SK-N-SH (cell line): ENCODE results near the gene CHSY1. TPM values are rescaled to one million over a fixed set of nuclear protein-coding genes. Genes with fewer than 3 reads are reported as not detected.

Experiments
- CTCF ChIA-PET: fragments of 300-600, 350-600 bp; formaldehyde crosslinking; extraction: SDS; loops from one replicate; lab custom pipeline; 2021; lab: Yijun Ruan, JAX
- POLR2A ChIA-PET: fragments of 350-600 bp; sonication (Branson Sonifier 250); formaldehyde crosslinking; extraction: SDS; loops from one replicate; lab custom pipeline; 2020; ENCODE audit warnings: antibody characterized with exemption, inconsistent platforms; lab: Yijun Ruan, JAX
- DNase-seq: peaks from one replicate; pipeline ENCODE4 v3.0.0; 2012
- H2AFZ ChIP-seq: fragments of 200-600 bp; sonication (generic); 2 replicates; pipeline ENCODE4 v1.8.1; 2016; ENCODE audit warnings: antibody characterized with exemption, mild to moderate bottlenecking, low read depth
- H3F3A ChIP-seq: fragments of 200-600 bp; sonication (generic); replicated peaks from 2 replicates; pipeline ENCODE3; 2016; ENCODE audit warnings: antibody characterized with exemption, mild to moderate bottlenecking; ENCODE audit not compliant: insufficient read depth
- H3K27ac ChIP-seq, 2 experiments: fragments of 200-500 bp in 1 of 2; fragments of 200-600 bp in 1 of 2; sonication (Bioruptor generic) in 1 of 2; sonication (generic), shearing (Covaris generic) in 1 of 2; 2 replicates each; pipeline versions ENCODE4 v1.5.1 to v1.6.1; 2014 to 2016; ENCODE audit warnings: low read depth in 2 of 2, inconsistent platforms in 1 of 2, low read length in 1 of 2, mild to moderate bottlenecking in 1 of 2, mixed read lengths in 1 of 2
- H3K27me3 ChIP-seq: fragments of 200-600 bp; sonication (generic), shearing (Covaris generic); 2 replicates; pipeline ENCODE4 v1.6.1; 2016; ENCODE audit warnings: mixed run types; ENCODE audit not compliant: insufficient read depth
- H3K36me3 ChIP-seq, 2 experiments: fragments of 200-500 bp in 1 of 2; fragments of 200-600 bp in 1 of 2; sonication (Bioruptor generic) in 1 of 2; sonication (generic) in 1 of 2; replicated peaks in 1 of 2; 2 replicates each; pipeline versions ENCODE3 to v1.5.1; 2014 to 2016; ENCODE audit warnings: low read length in 1 of 2, mild to moderate bottlenecking in 1 of 2; ENCODE audit not compliant: insufficient read depth in 2 of 2, control insufficient read depth in 1 of 2
- H3K4me1 ChIP-seq, 2 experiments: fragments of 200-500 bp in 1 of 2; fragments of 200-600 bp in 1 of 2; sonication (Bioruptor generic) in 1 of 2; sonication (generic), shearing (Covaris generic) in 1 of 2; 2 replicates each; pipeline versions ENCODE4 v1.5.1 to v1.6.1; 2014 to 2016; ENCODE audit warnings: low read depth in 1 of 2, low read length in 1 of 2, mixed run types in 1 of 2; ENCODE audit not compliant: insufficient read depth in 2 of 2, control insufficient read depth in 1 of 2
- H3K4me2 ChIP-seq: fragments of 200-600 bp; sonication (generic), shearing (Covaris generic); 2 replicates; pipeline ENCODE4 v1.6.1; 2017; ENCODE audit warnings: mixed run types
- H3K4me3 ChIP-seq, 2 experiments: fragments of 200-500 bp in 1 of 2; fragments of 200-600 bp in 1 of 2; sonication (Bioruptor generic) in 1 of 2; sonication (generic), shearing (Covaris generic) in 1 of 2; 2 replicates each; pipeline versions ENCODE4 v1.5.1 to v1.8.1; 2014 to 2016; ENCODE audit warnings: low read depth in 2 of 2, inconsistent platforms in 1 of 2, low read length in 1 of 2, mild to moderate bottlenecking in 1 of 2, mixed read lengths in 1 of 2, moderate library complexity in 1 of 2
- H3K79me2 ChIP-seq: fragments of 200-600 bp; sonication (generic); 2 replicates; pipeline ENCODE4 v1.8.1; 2017; ENCODE audit warnings: mild to moderate bottlenecking; ENCODE audit not compliant: insufficient read depth
- H3K9ac ChIP-seq: fragments of 200-600 bp; sonication (generic); 2 replicates; pipeline ENCODE4 v1.6.1; 2017; ENCODE audit warnings: mixed run types
- H3K9me2 ChIP-seq: fragments of 200-600 bp; sonication (generic); 2 replicates; pipeline ENCODE4 v1.6.1; 2017; ENCODE audit warnings: mixed run types
- H3K9me3 ChIP-seq: fragments of 200-600 bp; sonication (generic); 2 replicates; pipeline ENCODE4 v1.6.1; 2017; ENCODE audit warnings: mixed run types, mild to moderate bottlenecking, moderate library complexity
- H4K20me1 ChIP-seq: fragments of 200-600 bp; sonication (generic); 2 replicates; pipeline ENCODE4 v1.6.1; 2017; ENCODE audit warnings: mild to moderate bottlenecking, mixed run types; ENCODE audit not compliant: insufficient read depth
- CTCF ChIP-seq: fragments of 200-600 bp; sonication (generic); IDR thresholded peaks from 2 replicates; pipeline ENCODE4 v1.6.1; 2017; ENCODE audit warnings: antibody characterized with exemption, mild to moderate bottlenecking, moderate library complexity
- EZH2phosphoT487 ChIP-seq: fragments of 200-600 bp; sonication (generic); IDR thresholded peaks from 2 replicates; pipeline ENCODE4 v1.6.1; 2017; ENCODE audit warnings: low read depth, mixed run types, mild to moderate bottlenecking, antibody characterized with exemption, moderate library complexity, borderline replicate concordance
- FOSL2 ChIP-seq: IDR thresholded peaks from 2 replicates; pipeline ENCODE4 v1.4.0; 2012; ENCODE audit warnings: low read depth, mild to moderate bottlenecking, moderate library complexity, borderline replicate concordance
- GABPA ChIP-seq: IDR thresholded peaks from 2 replicates; pipeline ENCODE4 v1.4.0; 2012; ENCODE audit warnings: low read depth, mild to moderate bottlenecking
- GATA2 ChIP-seq: sonication (generic); formaldehyde crosslinking; IDR thresholded peaks from 2 replicates; pipeline ENCODE4 v1.5.0; 2020; ENCODE audit warnings: mild to moderate bottlenecking, missing genetic modification reagents
- MAX ChIP-seq: IDR thresholded peaks from 2 replicates; pipeline ENCODE4 v1.4.0; 2012; ENCODE audit warnings: low read depth
- POLR2AphosphoS5 ChIP-seq: IDR thresholded peaks from 2 replicates; pipeline ENCODE4 v1.6.1; 2012; ENCODE audit warnings: low read depth, low read length
- TEAD4 ChIP-seq: IDR thresholded peaks from 2 replicates; pipeline ENCODE4 v1.4.0; 2012; ENCODE audit warnings: mild to moderate bottlenecking, borderline replicate concordance; ENCODE audit not compliant: insufficient read depth
- USF1 ChIP-seq: IDR thresholded peaks from 2 replicates; pipeline ENCODE4 v1.4.0; 2012; ENCODE audit warnings: low read depth, borderline replicate concordance
- WGBS: methylation state at CpG from one replicate; pipeline ENCODE4 v1.1.6; 2017; ENCODE audit warnings: low lambda C conversion rate; 5-methylcytosine and 5-hydroxymethylcytosine counted together
- polyA plus RNA-seq, 3 experiments: library from polyadenylated mRNA; depleted of rRNA; stranded (reverse); fragments of >200 nt; gene quantifications; 2 replicates each; pipeline ENCODE4 v1.2.3, GENCODE V29; 2012

The CHSY1 gene
- polyA plus RNA-seq, 1 of the 3 experiments (the other 2 are of a cell fraction) = 15.7 TPM

DNA sequence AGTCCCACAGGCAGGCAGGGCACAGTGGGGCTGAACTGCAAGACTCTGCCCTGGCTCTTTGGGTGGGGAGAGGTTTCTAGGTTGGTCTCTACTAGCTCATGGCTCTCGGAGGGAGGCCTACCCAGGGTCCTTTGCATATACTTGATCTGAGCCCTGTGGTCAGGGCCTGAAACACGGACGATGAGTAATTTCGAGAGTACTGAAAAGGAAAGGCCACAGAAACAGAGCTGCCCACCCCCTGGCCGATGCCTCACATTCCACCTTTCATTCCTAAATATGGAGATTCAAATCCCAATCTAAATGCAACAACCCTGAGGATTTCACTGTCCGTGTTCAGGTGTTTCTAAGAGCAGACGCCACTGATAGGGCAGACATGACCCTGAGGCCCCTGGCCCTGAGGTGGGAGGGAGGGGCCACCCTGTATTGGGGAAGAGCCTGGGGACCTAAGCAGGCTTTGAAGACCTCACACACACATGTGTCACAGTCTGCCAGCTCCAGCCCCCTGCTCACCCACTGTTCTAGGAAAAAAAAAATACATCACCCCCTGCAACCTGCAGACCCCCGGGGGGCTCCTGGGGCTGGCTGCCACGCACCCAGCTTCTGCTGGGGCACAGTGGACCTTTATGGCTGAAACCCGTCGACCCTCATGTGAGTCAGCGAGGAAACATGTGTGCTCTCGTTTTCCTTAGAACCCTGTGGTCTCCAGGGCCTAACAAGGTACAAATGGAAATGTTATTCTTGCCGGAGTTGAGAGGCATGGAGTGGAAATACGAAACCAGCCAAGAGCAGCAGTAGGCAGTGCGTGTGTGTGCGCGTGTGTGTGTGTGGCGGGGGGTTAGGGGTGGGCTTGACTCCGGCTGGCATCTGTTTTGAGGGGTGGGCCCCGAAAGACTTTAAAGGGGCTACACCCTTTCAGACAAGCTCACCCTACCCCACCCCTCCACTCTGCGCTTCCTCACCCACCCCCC, 112.7 kb downstream of the CHSY1 start (continued):
- no peak for TF ChIP-seq GABPA
- no peak for TF ChIP-seq MAX
- no peak for TF ChIP-seq USF1
- TF ChIP-seq TEAD4 = no peak
- no peak for TF ChIP-seq EZH2phosphoT487
- TF ChIP-seq, all 33 proteins: peak for 0

GRCh38 chr15:101138086-101138660, 113.7 kb downstream of the CHSY1 start:
- ChIA-PET CTCF (interaction anchor here (0.9 to 1.1 kb wide), 2 partner anchors 33 to 104 kb away, joined by 3 read pairs; no protein-coding TSS in a partner anchor), POLR2A (no interaction called here)
- Histone ChIP-seq H3K9ac (no peak overlapping the region), H3K4me2 (no peak overlapping the region), H3K4me3 (no peak overlapping the region), H2AFZ (no peak overlapping the region), H4K20me1 (no peaks in the 10 kb centered on the region), H3K36me3 (no peaks in the 10 kb centered on the region), H3K79me2 (no peaks in the 10 kb centered on the region), H3K9me2 (no peaks in the 10 kb centered on the region), H3K4me1 (peaks cover 0 to 45% of the 10 kb centered on the region in 2 experiments; a peak in 1 of 4 replicates), H3K27ac (peak overlapping the region in 1 of 2 experiments; percentile 76; a peak in 2 of 4 replicates), H3K27me3 (no peaks in the 10 kb centered on the region), H3F3A (no peaks in the 10 kb centered on the region), H3K9me3 (no peaks in the 10 kb centered on the region)
- TF ChIP-seq GATA2 (CRISPR knock-in tag) (no peak), MAX (no peak), CTCF (no peak), FOSL2 (no peak), POLR2AphosphoS5 (no peak), EZH2phosphoT487 (no peak)
- WGBS = 77% methylated on average over 14 of the region's 14 CpGs
- DNase-seq = no peak
